ENCODE data around the gene MRFAP1L1. TPM values are rescaled to one million over a fixed set of nuclear protein-coding genes. Genes with fewer than 3 reads are reported as not detected.

MRFAP1L1 gene
- total and polyA plus RNA-seq, 9 of the 15 experiments (the other 6 are each of a cell fraction or from before 2014, with no cell fraction given), result 37.6 to 111 (median 83.8) TPM

- no peak for TF ChIP-seq SFPQ (IDR thresholded peaks at IDR 0.05; ENCODE audit: low read depth, low read length)
- TF ChIP-seq ZKSCAN8 (CRISPR knock-in tag; IDR thresholded peaks at IDR 0.05), result no peak
- no peak for TF ChIP-seq ZNF518B (CRISPR knock-in tag; IDR thresholded peaks at IDR 0.05)
- no peak for TF ChIP-seq VEZF1 (CRISPR knock-in tag; IDR thresholded peaks at IDR 0.05)
- no peak for TF ChIP-seq COPS2 (conservative IDR thresholded peaks at IDR 0.05)
- no peak for TF ChIP-seq ZNF57 (CRISPR knock-in tag; IDR thresholded peaks at IDR 0.05)
- no peak for TF ChIP-seq ZNF239 (CRISPR knock-in tag; IDR thresholded peaks at IDR 0.05)
- 0 out of 2 replicates have a peak, but pooled peaks have one; percentile 35 for TF ChIP-seq BACH1 (tag; IDR thresholded peaks at IDR 0.05)
- TF ChIP-seq MIER1 (IDR thresholded peaks at IDR 0.05; ENCODE audit: low read depth), result no peak
Measured at GRCh38 chr4:6716958-6717655, 7.4 kb upstream of the MRFAP1L1 start (continued).
